SK-N-SH (cell line): ENCODE data around the gene WDR35. TPM values are rescaled to one million over a fixed set of nuclear protein-coding genes. Genes with fewer than 3 reads are reported as not detected.

ENCODE experiments used
- CTCF ChIA-PET: fragments of 300-600, 350-600 bp; formaldehyde crosslinking; extraction: SDS; loops from one replicate; lab custom pipeline; 2021; lab: Yijun Ruan, JAX
- POLR2A ChIA-PET: fragments of 350-600 bp; sonication (Branson Sonifier 250); formaldehyde crosslinking; extraction: SDS; loops from one replicate; lab custom pipeline; 2020; ENCODE audit warnings: antibody characterized with exemption, inconsistent platforms; lab: Yijun Ruan, JAX
- DNase-seq: peaks from one replicate; pipeline ENCODE4 v3.0.0; 2012
- H2AFZ ChIP-seq: fragments of 200-600 bp; sonication (generic); 2 replicates; pipeline ENCODE4 v1.8.1; 2016; ENCODE audit warnings: antibody characterized with exemption, mild to moderate bottlenecking, low read depth
- H3F3A ChIP-seq: fragments of 200-600 bp; sonication (generic); replicated peaks from 2 replicates; pipeline ENCODE3; 2016; ENCODE audit warnings: antibody characterized with exemption, mild to moderate bottlenecking; ENCODE audit not compliant: insufficient read depth
- H3K27ac ChIP-seq, 2 experiments: fragments of 200-500 bp in 1 of 2; fragments of 200-600 bp in 1 of 2; sonication (Bioruptor generic) in 1 of 2; sonication (generic), shearing (Covaris generic) in 1 of 2; 2 replicates each; pipeline versions ENCODE4 v1.5.1 to v1.6.1; 2014 to 2016; ENCODE audit warnings: low read depth in 2 of 2, inconsistent platforms in 1 of 2, low read length in 1 of 2, mild to moderate bottlenecking in 1 of 2, mixed read lengths in 1 of 2
- H3K27me3 ChIP-seq: fragments of 200-600 bp; sonication (generic), shearing (Covaris generic); 2 replicates; pipeline ENCODE4 v1.6.1; 2016; ENCODE audit warnings: mixed run types; ENCODE audit not compliant: insufficient read depth
- H3K36me3 ChIP-seq, 2 experiments: fragments of 200-500 bp in 1 of 2; fragments of 200-600 bp in 1 of 2; sonication (Bioruptor generic) in 1 of 2; sonication (generic) in 1 of 2; replicated peaks in 1 of 2; 2 replicates each; pipeline versions ENCODE3 to v1.5.1; 2014 to 2016; ENCODE audit warnings: low read length in 1 of 2, mild to moderate bottlenecking in 1 of 2; ENCODE audit not compliant: insufficient read depth in 2 of 2, control insufficient read depth in 1 of 2
- H3K4me1 ChIP-seq, 2 experiments: fragments of 200-500 bp in 1 of 2; fragments of 200-600 bp in 1 of 2; sonication (Bioruptor generic) in 1 of 2; sonication (generic), shearing (Covaris generic) in 1 of 2; 2 replicates each; pipeline versions ENCODE4 v1.5.1 to v1.6.1; 2014 to 2016; ENCODE audit warnings: low read depth in 1 of 2, low read length in 1 of 2, mixed run types in 1 of 2; ENCODE audit not compliant: insufficient read depth in 2 of 2, control insufficient read depth in 1 of 2
- H3K4me2 ChIP-seq: fragments of 200-600 bp; sonication (generic), shearing (Covaris generic); 2 replicates; pipeline ENCODE4 v1.6.1; 2017; ENCODE audit warnings: mixed run types
- H3K4me3 ChIP-seq, 2 experiments: fragments of 200-500 bp in 1 of 2; fragments of 200-600 bp in 1 of 2; sonication (Bioruptor generic) in 1 of 2; sonication (generic), shearing (Covaris generic) in 1 of 2; 2 replicates each; pipeline versions ENCODE4 v1.5.1 to v1.8.1; 2014 to 2016; ENCODE audit warnings: low read depth in 2 of 2, inconsistent platforms in 1 of 2, low read length in 1 of 2, mild to moderate bottlenecking in 1 of 2, mixed read lengths in 1 of 2, moderate library complexity in 1 of 2
- H3K79me2 ChIP-seq: fragments of 200-600 bp; sonication (generic); 2 replicates; pipeline ENCODE4 v1.8.1; 2017; ENCODE audit warnings: mild to moderate bottlenecking; ENCODE audit not compliant: insufficient read depth
- H3K9ac ChIP-seq: fragments of 200-600 bp; sonication (generic); 2 replicates; pipeline ENCODE4 v1.6.1; 2017; ENCODE audit warnings: mixed run types
- H3K9me2 ChIP-seq: fragments of 200-600 bp; sonication (generic); 2 replicates; pipeline ENCODE4 v1.6.1; 2017; ENCODE audit warnings: mixed run types
- H3K9me3 ChIP-seq: fragments of 200-600 bp; sonication (generic); 2 replicates; pipeline ENCODE4 v1.6.1; 2017; ENCODE audit warnings: mixed run types, mild to moderate bottlenecking, moderate library complexity
- H4K20me1 ChIP-seq: fragments of 200-600 bp; sonication (generic); 2 replicates; pipeline ENCODE4 v1.6.1; 2017; ENCODE audit warnings: mild to moderate bottlenecking, mixed run types; ENCODE audit not compliant: insufficient read depth
- ELF1 ChIP-seq: IDR thresholded peaks from 2 replicates; pipeline ENCODE4 v1.4.0; 2012
- EZH2phosphoT487 ChIP-seq: fragments of 200-600 bp; sonication (generic); IDR thresholded peaks from 2 replicates; pipeline ENCODE4 v1.6.1; 2017; ENCODE audit warnings: low read depth, mixed run types, mild to moderate bottlenecking, antibody characterized with exemption, moderate library complexity, borderline replicate concordance
- FOXJ3 ChIP-seq: sonication (generic); formaldehyde crosslinking; IDR thresholded peaks from 2 replicates; pipeline ENCODE4 v1.5.1; 2020; ENCODE audit warnings: mild to moderate bottlenecking, missing genetic modification reagents
- GABPA ChIP-seq: IDR thresholded peaks from 2 replicates; pipeline ENCODE4 v1.4.0; 2012; ENCODE audit warnings: low read depth, mild to moderate bottlenecking
- IRF3 ChIP-seq: fragments of 150-350 bp; IDR thresholded peaks from 2 replicates; pipeline ENCODE4 v1.6.1; 2016; ENCODE audit warnings: mild to moderate bottlenecking, low read depth, low read length
- MEF2A ChIP-seq: IDR thresholded peaks from 2 replicates; pipeline ENCODE4 v1.4.0; 2012; ENCODE audit warnings: low read depth, borderline replicate concordance
- NFIC ChIP-seq: IDR thresholded peaks from 2 replicates; pipeline ENCODE4 v1.4.0; 2012; ENCODE audit warnings: borderline replicate concordance
- RAD21 ChIP-seq: IDR thresholded peaks from 2 replicates; pipeline ENCODE4 v1.6.1; 2012; ENCODE audit warnings: mild to moderate bottlenecking, low read length
- RXRA ChIP-seq: IDR thresholded peaks from 2 replicates; pipeline ENCODE4 v1.4.0; 2012; ENCODE audit warnings: low read depth, mild to moderate bottlenecking, borderline replicate concordance
- TEAD4 ChIP-seq: IDR thresholded peaks from 2 replicates; pipeline ENCODE4 v1.4.0; 2012; ENCODE audit warnings: mild to moderate bottlenecking, borderline replicate concordance; ENCODE audit not compliant: insufficient read depth
- USF1 ChIP-seq: IDR thresholded peaks from 2 replicates; pipeline ENCODE4 v1.4.0; 2012; ENCODE audit warnings: low read depth, borderline replicate concordance
- WGBS: methylation state at CpG from one replicate; pipeline ENCODE4 v1.1.6; 2017; ENCODE audit warnings: low lambda C conversion rate; 5-methylcytosine and 5-hydroxymethylcytosine counted together
- polyA plus RNA-seq, 3 experiments: library from polyadenylated mRNA; depleted of rRNA; stranded (reverse); fragments of >200 nt; gene quantifications; 2 replicates each; pipeline ENCODE4 v1.2.3, GENCODE V29; 2012
- TF ChIP-seq, protein P1 (sequence below): IDR thresholded peaks from 2 replicates; pipeline ENCODE4 v1.6.1; 2012; ENCODE audit warnings: mild to moderate bottlenecking, low read depth, low read length, moderate library complexity

Gene WDR35
- polyA plus RNA-seq, 1 of the 3 experiments (the other 2 are of a cell fraction): 8.6 TPM

GRCh38 chr2:19881908-19882265 is 108.0 kb downstream of the WDR35 start:
- H3K36me3 ChIP-seq: no peaks in the 10 kb centered on the region
- no peaks in the 10 kb centered on the region for H3K9me3 ChIP-seq
- no peak overlapping the region for H3K4me2 ChIP-seq
- DNase-seq: no peak
- no peak overlapping the region for H2AFZ ChIP-seq
- no peak for TF ChIP-seq EZH2phosphoT487
- no peak for TF ChIP-seq GABPA
- no peak for TF ChIP-seq NFIC
- no peak for TF ChIP-seq ELF1
- no peak for TF ChIP-seq RXRA
- no peak for TF ChIP-seq MEF2A
- TF ChIP-seq USF1: no peak
- TF ChIP-seq FOXJ3 (CRISPR knock-in tag): no peak
- no peak for TF ChIP-seq RAD21
- no peak for TF ChIP-seq TEAD4
- no peak for TF ChIP-seq IRF3
- TF ChIP-seq, protein P1, sequence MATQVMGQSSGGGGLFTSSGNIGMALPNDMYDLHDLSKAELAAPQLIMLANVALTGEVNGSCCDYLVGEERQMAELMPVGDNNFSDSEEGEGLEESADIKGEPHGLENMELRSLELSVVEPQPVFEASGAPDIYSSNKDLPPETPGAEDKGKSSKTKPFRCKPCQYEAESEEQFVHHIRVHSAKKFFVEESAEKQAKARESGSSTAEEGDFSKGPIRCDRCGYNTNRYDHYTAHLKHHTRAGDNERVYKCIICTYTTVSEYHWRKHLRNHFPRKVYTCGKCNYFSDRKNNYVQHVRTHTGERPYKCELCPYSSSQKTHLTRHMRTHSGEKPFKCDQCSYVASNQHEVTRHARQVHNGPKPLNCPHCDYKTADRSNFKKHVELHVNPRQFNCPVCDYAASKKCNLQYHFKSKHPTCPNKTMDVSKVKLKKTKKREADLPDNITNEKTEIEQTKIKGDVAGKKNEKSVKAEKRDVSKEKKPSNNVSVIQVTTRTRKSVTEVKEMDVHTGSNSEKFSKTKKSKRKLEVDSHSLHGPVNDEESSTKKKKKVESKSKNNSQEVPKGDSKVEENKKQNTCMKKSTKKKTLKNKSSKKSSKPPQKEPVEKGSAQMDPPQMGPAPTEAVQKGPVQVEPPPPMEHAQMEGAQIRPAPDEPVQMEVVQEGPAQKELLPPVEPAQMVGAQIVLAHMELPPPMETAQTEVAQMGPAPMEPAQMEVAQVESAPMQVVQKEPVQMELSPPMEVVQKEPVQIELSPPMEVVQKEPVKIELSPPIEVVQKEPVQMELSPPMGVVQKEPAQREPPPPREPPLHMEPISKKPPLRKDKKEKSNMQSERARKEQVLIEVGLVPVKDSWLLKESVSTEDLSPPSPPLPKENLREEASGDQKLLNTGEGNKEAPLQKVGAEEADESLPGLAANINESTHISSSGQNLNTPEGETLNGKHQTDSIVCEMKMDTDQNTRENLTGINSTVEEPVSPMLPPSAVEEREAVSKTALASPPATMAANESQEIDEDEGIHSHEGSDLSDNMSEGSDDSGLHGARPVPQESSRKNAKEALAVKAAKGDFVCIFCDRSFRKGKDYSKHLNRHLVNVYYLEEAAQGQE: no peak
- TF ChIP-seq, all 33 proteins: peak for 0
- 3% methylated on average over 2 of the region's 2 CpGs for WGBS
- no peaks in the 10 kb centered on the region for H4K20me1 ChIP-seq
- ChIA-PET POLR2A (no interaction called here), CTCF (interaction anchor here (0.8 kb wide), 1 partner anchor 19 kb away, joined by 5 read pairs; no protein-coding TSS in a partner anchor)
- H3K9me2 ChIP-seq: no peaks in the 10 kb centered on the region
- H3K4me1 ChIP-seq: no peaks in the 10 kb centered on the region; a peak in 1 of 4 replicates
- H3F3A ChIP-seq: no peaks in the 10 kb centered on the region
- H3K4me3 ChIP-seq: no peak overlapping the region
- H3K27ac ChIP-seq: no peak overlapping the region
- H3K9ac ChIP-seq: no peak overlapping the region
- no peaks in the 10 kb centered on the region for H3K79me2 ChIP-seq
- peaks cover 5% of the 10 kb centered on the region; the same call in 1 of the 2 replicates for H3K27me3 ChIP-seq
